H1 (cell line): ENCODE data around the gene LMAN1L. TPM values are rescaled to one million over a fixed set of nuclear protein-coding genes. Genes with fewer than 3 reads are reported as not detected.
A peak's percentile ranks its signal among the peaks of the same experiment; 100 is the strongest.

Experiments
- CTCF ChIA-PET: fragments of 300-600 bp; sonication (Branson Sonifier 250); formaldehyde crosslinking; loops from one replicate; lab custom pipeline; 2021; ENCODE audit not compliant: partially characterized antibody; lab: Charles Lee
- POLR2A ChIA-PET: fragments of 300-600 bp; sonication (Branson Sonifier 250); formaldehyde crosslinking; loops from one replicate; lab custom pipeline; 2021; ENCODE audit warnings: inconsistent platforms; ENCODE audit not compliant: partially characterized antibody; lab: Charles Lee
- DNase-seq, 2 experiments: peaks; one replicate each; pipeline versions ENCODE4 v3.0.0 to v3.0.0-alpha.2; 2010 to 2022; ENCODE audit warnings: low spot score in 2 of 2, low read depth in 1 of 2, mixed read lengths in 1 of 2
- FAIRE-seq: peaks from 2 replicates; lab custom pipeline; 2011; peaks lifted over from hg19 to GRCh38; lab: Jason Lieb, UNC
- H2AFZ ChIP-seq: 2 replicates; pipeline ENCODE4 v1.8.1; 2012; ENCODE audit warnings: low read length, inconsistent platforms
- H2AK5ac ChIP-seq: 2 replicates; pipeline ENCODE4 v1.6.1; 2013; ENCODE audit warnings: low read depth, low read length
- H2BK120ac ChIP-seq: replicated peaks from 2 replicates; pipeline ENCODE3; 2013; ENCODE audit warnings: low read depth, low read length, inconsistent platforms
- H2BK12ac ChIP-seq: 2 replicates; pipeline ENCODE4 v1.6.1; 2013; ENCODE audit warnings: low read depth, low read length
- H2BK15ac ChIP-seq: 2 replicates; pipeline ENCODE4 v1.6.1; 2013; ENCODE audit warnings: low read length
- H2BK20ac ChIP-seq: 2 replicates; pipeline ENCODE4 v1.6.1; 2013; ENCODE audit warnings: low read length
- H2BK5ac ChIP-seq: 2 replicates; pipeline ENCODE4 v1.6.1; 2013; ENCODE audit warnings: low read depth, low read length
- H3K14ac ChIP-seq: 2 replicates; pipeline ENCODE4 v1.6.1; 2013; ENCODE audit warnings: inconsistent platforms; ENCODE audit not compliant: insufficient read length
- H3K18ac ChIP-seq: 2 replicates; pipeline ENCODE4 v1.6.1; 2013; ENCODE audit warnings: low read length; ENCODE audit errors: extremely low read depth
- H3K23ac ChIP-seq: 2 replicates; pipeline ENCODE4 v1.6.1; 2013; ENCODE audit warnings: inconsistent platforms; ENCODE audit not compliant: insufficient read length
- H3K23me2 ChIP-seq: 2 replicates; pipeline ENCODE4 v1.6.1; 2013; ENCODE audit warnings: low read depth, low read length
- H3K27ac ChIP-seq: 2 replicates; pipeline ENCODE4 v1.6.1; 2011; ENCODE audit warnings: low read depth, low read length, inconsistent platforms
- H3K27me3 ChIP-seq, 4 experiments: replicated peaks in 1 of 4; 1 replicate in 1 of 4; 2 replicates in 3 of 4; pipeline versions ENCODE4 v1.6.1 to v1.8.1; 2011 to 2013; ENCODE audit warnings: low read length in 3 of 4, mild to moderate bottlenecking in 3 of 4, inconsistent platforms in 2 of 4, mixed read lengths in 2 of 4, moderate library complexity in 1 of 4; ENCODE audit not compliant: control insufficient read depth in 3 of 4, insufficient read depth in 3 of 4; ENCODE audit errors: extremely low read depth in 1 of 4
- H3K36me3 ChIP-seq, 4 experiments: 2 replicates each; pipeline versions ENCODE4 v1.6.1 to v1.8.1; 2011 to 2013; ENCODE audit warnings: mild to moderate bottlenecking in 4 of 4, low read length in 3 of 4, moderate library complexity in 2 of 4, control low read depth in 1 of 4, inconsistent platforms in 1 of 4; ENCODE audit not compliant: insufficient read depth in 4 of 4, control insufficient read depth in 2 of 4
- H3K4ac ChIP-seq: replicated peaks from 2 replicates; pipeline ENCODE3; 2013; ENCODE audit warnings: low read length, low read depth, mixed read lengths, inconsistent platforms; ENCODE audit not compliant: insufficient read length
- H3K4me1 ChIP-seq, 4 experiments: replicated peaks in 1 of 4; 1 replicate in 1 of 4; 2 replicates in 3 of 4; pipeline versions ENCODE4 v1.6.1 to v1.8.1; 2011 to 2013; ENCODE audit warnings: low read length in 3 of 4, inconsistent platforms in 2 of 4, mixed read lengths in 1 of 4; ENCODE audit not compliant: insufficient read depth in 4 of 4, control insufficient read depth in 3 of 4
- H3K4me2 ChIP-seq, 2 experiments: 2 replicates each; pipeline versions ENCODE4 v1.6.1 to v1.8.1; 2011 to 2013; ENCODE audit warnings: low read depth in 2 of 2, low read length in 2 of 2, control low read depth in 1 of 2, inconsistent platforms in 1 of 2, mild to moderate bottlenecking in 1 of 2; ENCODE audit not compliant: insufficient read depth in 1 of 2
- H3K4me3 ChIP-seq, 4 experiments: fragments of 200-600, 300-600 bp in 1 of 4; sonication (generic), shearing (Covaris generic), sonication (Bioruptor Twin) in 1 of 4; 2 replicates each; pipeline versions ENCODE4 v1.5.1 to v1.8.1; 2011 to 2016; ENCODE audit warnings: low read length in 4 of 4, low read depth in 3 of 4, control low read depth in 2 of 4, inconsistent platforms in 2 of 4, mild to moderate bottlenecking in 2 of 4, mixed read lengths in 1 of 4, moderate library complexity in 1 of 4; ENCODE audit not compliant: insufficient read depth in 2 of 4; ENCODE audit errors: extremely low read depth in 1 of 4
- H3K56ac ChIP-seq: replicated peaks from 2 replicates; pipeline ENCODE3; 2013; ENCODE audit warnings: low read depth, mild to moderate bottlenecking, mixed read lengths, low read length, inconsistent platforms; ENCODE audit not compliant: insufficient read length
- H3K79me1 ChIP-seq: 2 replicates; pipeline ENCODE4 v1.6.1; 2013; ENCODE audit warnings: low read depth, low read length, control low read depth
- H3K79me2 ChIP-seq, 2 experiments: 2 replicates each; pipeline versions ENCODE4 v1.6.1 to v1.8.1; 2012 to 2013; ENCODE audit warnings: low read length in 2 of 2, mild to moderate bottlenecking in 2 of 2, inconsistent platforms in 1 of 2; ENCODE audit not compliant: insufficient read depth in 2 of 2, control insufficient read depth in 1 of 2
- H3K9ac ChIP-seq, 4 experiments: replicated peaks in 1 of 4; 1 replicate in 1 of 4; 2 replicates in 3 of 4; pipeline versions ENCODE4 v1.6.1 to v1.8.1; 2011 to 2013; ENCODE audit warnings: low read depth in 3 of 4, low read length in 3 of 4, control low read depth in 2 of 4, mild to moderate bottlenecking in 2 of 4, moderate library complexity in 2 of 4, inconsistent platforms in 1 of 4; ENCODE audit errors: extremely low read depth in 1 of 4
- H3K9me3 ChIP-seq, 2 experiments: 2 replicates each; pipeline versions ENCODE4 v1.6.1 to v1.8.1; 2012 to 2013; ENCODE audit warnings: mild to moderate bottlenecking in 2 of 2, moderate library complexity in 2 of 2, control low read depth in 1 of 2, inconsistent platforms in 1 of 2, low read depth in 1 of 2, low read length in 1 of 2, mixed read lengths in 1 of 2; ENCODE audit not compliant: insufficient read depth in 2 of 2
- H4K20me1 ChIP-seq, 2 experiments: replicated peaks in 1 of 2; 2 replicates each; pipeline versions ENCODE3 to v1.8.1; 2011 to 2013; ENCODE audit warnings: inconsistent platforms in 2 of 2, low read length in 2 of 2, mild to moderate bottlenecking in 1 of 2; ENCODE audit not compliant: insufficient read depth in 2 of 2, control insufficient read depth in 1 of 2
- H4K5ac ChIP-seq: 2 replicates; pipeline ENCODE4 v1.6.1; 2013; ENCODE audit warnings: low read length, low read depth, mixed read lengths, inconsistent platforms; ENCODE audit not compliant: insufficient read length
- H4K8ac ChIP-seq: 2 replicates; pipeline ENCODE4 v1.8.0; 2013; ENCODE audit warnings: mild to moderate bottlenecking, moderate library complexity, low read length, inconsistent platforms; ENCODE audit not compliant: insufficient read depth; ENCODE audit errors: extremely low read depth
- H4K91ac ChIP-seq: replicated peaks from 2 replicates; pipeline ENCODE3; 2013; ENCODE audit warnings: low read length, mixed read lengths, inconsistent platforms; ENCODE audit not compliant: insufficient read length
- POLR2AphosphoS5 ChIP-seq: IDR thresholded peaks from 2 replicates; pipeline ENCODE4 v1.6.1; 2011; ENCODE audit warnings: low read depth, low read length
- SIX5 ChIP-seq: IDR thresholded peaks from 2 replicates; pipeline ENCODE4 v1.6.1; 2011; ENCODE audit warnings: mild to moderate bottlenecking, low read depth, low read length
- WGBS, 2 experiments: shearing (Covaris generic) in 1 of 2; methylation state at CpG; one replicate each; pipeline versions ENCODE4 v1.1.6 to v1.1.7; 2013 to 2015; ENCODE audit warnings: low lambda C conversion rate in 2 of 2, mixed read lengths in 2 of 2, inconsistent platforms in 1 of 2, low coverage in 1 of 2, missing lambda C conversion rate in 1 of 2; ENCODE audit not compliant: insufficient replicate concordance in 2 of 2, insufficient coverage in 1 of 2, insufficient read length in 1 of 2; ENCODE audit errors: extremely low coverage in 1 of 2, missing lambda C conversion rate in 1 of 2; 5-methylcytosine and 5-hydroxymethylcytosine counted together
- polyA plus RNA-seq, 7 experiments: library from polyadenylated mRNA; depleted of rRNA in 3 of 7; stranded (reverse) in 5 of 7; unstranded in 2 of 7; fragments of >200 nt in 5 of 7; fragments of 200-250 nt in 2 of 7; gene quantifications; 1 replicate in 5 of 7; 2 replicates in 1 of 7; 4 replicates in 1 of 7; pipeline versions ENCODE4 v1.2.1 to v1.2.3, GENCODE V29; 2011 to 2013; ENCODE audit warnings: missing spikeins in 2 of 7, mixed read lengths in 2 of 7
- total RNA-seq: library from RNA; stranded (reverse); fragmentation: NEBNext Ultra II Directional; extraction: Animal tissue kit (Norgen Biotek cat#: 25700); gene quantifications from 2 replicates; pipeline ENCODE4 v1.2.1, GENCODE V29; 2021

LMAN1L gene
- total and polyA plus RNA-seq, 2 of the 8 experiments (the other 6 are each of a cell fraction or from before 2014, with no cell fraction given) = not detected

- CTCF ChIA-PET = interaction anchor here (1.0 to 53.7 kb wide), 18 partner anchors 8 to 167 kb away, joined by 3 to 1439 read pairs (median 9); partner anchors contain the start of genes CLK3, CPLX3, CSK and CYP1A1
- DNase-seq (no peak), FAIRE-seq (no peak)
- Histone ChIP-seq H3K9me3 (no peaks in the 10 kb centered on the region), H3K18ac (no peak overlapping the region), H3K23ac (no peak overlapping the region), H3K79me1 (peaks cover 30% of the 10 kb centered on the region), H3K27ac (no peak overlapping the region), H3K4ac (no peak overlapping the region), H3K23me2 (no peaks in the 10 kb centered on the region), H3K4me1 (peaks cover 4 to 30% (median 16%) of the 10 kb centered on the region in 4 experiments), H3K79me2 (peaks cover 0 to 10% of the 10 kb centered on the region in 2 experiments; a peak in 1 of 4 replicates), H4K5ac (no peak overlapping the region), H2BK5ac (no peak overlapping the region), H3K9ac (no peak overlapping the region), H2BK12ac (no peak overlapping the region), H4K91ac (no peak overlapping the region), H4K20me1 (peaks cover 32 to 57% of the 10 kb centered on the region in 2 experiments), H3K27me3 (no peaks in the 10 kb centered on the region), H3K14ac (no peak overlapping the region), H3K56ac (no peak overlapping the region), H4K8ac (no peak overlapping the region), H2BK15ac (no peak overlapping the region), H3K4me3 (no peak overlapping the region), H2AK5ac (no peak overlapping the region), H3K4me2 (peak overlapping the region; percentile 15 to 17; a peak in 1 of 4 replicates), H2BK120ac (no peak overlapping the region), H3K36me3 (no peaks in the 10 kb centered on the region), H2AFZ (no peak overlapping the region), H2BK20ac (no peak overlapping the region)
- TF ChIP-seq POLR2AphosphoS5 (peak; percentile 35; the same call in 1 of the 2 replicates), SIX5 (no peak)
- 56% methylated on average over 9 of the region's 9 CpGs; no CpG with 5 or more reads in 1 of the 2 experiments for WGBS, 2 experiments
- POLR2A ChIA-PET = interaction anchor here (1.2 to 4.5 kb wide), 3 partner anchors 11 to 108 kb away, joined by 3 to 20 read pairs (median 4); no protein-coding TSS in a partner anchor
These were observed 23.9 kb upstream of the LMAN1L start for GRCh38 chr15:74788683-74789151.
